T follicular helper cell (primary cell): ENCODE data around the gene PRDX2.

Experiments used
- DNase-seq: peaks from one replicate; pipeline ENCODE4 v3.0.0-alpha.2; 2020; ENCODE audit warnings: low read depth

PRDX2 gene

DNA sequence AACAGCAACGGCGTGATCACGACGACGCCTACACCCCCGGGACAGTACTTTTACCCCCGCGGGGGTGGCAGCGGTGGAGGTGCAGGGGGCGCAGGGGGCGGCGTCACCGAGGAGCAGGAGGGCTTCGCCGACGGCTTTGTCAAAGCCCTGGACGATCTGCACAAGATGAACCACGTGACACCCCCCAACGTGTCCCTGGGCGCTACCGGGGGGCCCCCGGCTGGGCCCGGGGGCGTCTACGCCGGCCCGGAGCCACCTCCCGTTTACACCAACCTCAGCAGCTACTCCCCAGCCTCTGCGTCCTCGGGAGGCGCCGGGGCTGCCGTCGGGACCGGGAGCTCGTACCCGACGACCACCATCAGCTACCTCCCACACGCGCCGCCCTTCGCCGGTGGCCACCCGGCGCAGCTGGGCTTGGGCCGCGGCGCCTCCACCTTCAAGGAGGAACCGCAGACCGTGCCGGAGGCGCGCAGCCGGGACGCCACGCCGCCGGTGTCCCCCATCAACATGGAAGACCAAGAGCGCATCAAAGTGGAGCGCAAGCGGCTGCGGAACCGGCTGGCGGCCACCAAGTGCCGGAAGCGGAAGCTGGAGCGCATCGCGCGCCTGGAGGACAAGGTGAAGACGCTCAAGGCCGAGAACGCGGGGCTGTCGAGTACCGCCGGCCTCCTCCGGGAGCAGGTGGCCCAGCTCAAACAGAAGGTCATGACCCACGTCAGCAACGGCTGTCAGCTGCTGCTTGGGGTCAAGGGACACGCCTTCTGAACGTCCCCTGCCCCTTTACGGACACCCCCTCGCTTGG lies 9.3 kb downstream of the PRDX2 start:
- DNase-seq, result no peak

DNA sequence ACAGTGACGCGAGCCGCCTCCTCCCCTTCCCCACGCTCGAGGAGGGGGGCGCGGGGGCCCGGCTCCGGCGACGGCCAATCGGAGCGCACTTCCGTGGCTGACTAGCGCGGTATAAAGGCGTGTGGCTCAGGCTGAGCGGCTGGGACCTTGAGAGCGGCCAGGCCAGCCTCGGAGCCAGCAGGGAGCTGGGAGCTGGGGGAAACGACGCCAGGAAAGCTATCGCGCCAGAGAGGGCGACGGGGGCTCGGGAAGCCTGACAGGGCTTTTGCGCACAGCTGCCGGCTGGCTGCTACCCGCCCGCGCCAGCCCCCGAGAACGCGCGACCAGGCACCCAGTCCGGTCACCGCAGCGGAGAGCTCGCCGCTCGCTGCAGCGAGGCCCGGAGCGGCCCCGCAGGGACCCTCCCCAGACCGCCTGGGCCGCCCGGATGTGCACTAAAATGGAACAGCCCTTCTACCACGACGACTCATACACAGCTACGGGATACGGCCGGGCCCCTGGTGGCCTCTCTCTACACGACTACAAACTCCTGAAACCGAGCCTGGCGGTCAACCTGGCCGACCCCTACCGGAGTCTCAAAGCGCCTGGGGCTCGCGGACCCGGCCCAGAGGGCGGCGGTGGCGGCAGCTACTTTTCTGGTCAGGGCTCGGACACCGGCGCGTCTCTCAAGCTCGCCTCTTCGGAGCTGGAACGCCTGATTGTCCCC lies 10.1 kb downstream of the PRDX2 start, which contains the start of gene JUNB:
Gene JUNB, plus strand, starts transcription at position 142 of the 706 bp plus-strand sequence. Its CDS starts 286 bp downstream, at position 428.
- DNase-seq, result peak; percentile 96

DNA sequence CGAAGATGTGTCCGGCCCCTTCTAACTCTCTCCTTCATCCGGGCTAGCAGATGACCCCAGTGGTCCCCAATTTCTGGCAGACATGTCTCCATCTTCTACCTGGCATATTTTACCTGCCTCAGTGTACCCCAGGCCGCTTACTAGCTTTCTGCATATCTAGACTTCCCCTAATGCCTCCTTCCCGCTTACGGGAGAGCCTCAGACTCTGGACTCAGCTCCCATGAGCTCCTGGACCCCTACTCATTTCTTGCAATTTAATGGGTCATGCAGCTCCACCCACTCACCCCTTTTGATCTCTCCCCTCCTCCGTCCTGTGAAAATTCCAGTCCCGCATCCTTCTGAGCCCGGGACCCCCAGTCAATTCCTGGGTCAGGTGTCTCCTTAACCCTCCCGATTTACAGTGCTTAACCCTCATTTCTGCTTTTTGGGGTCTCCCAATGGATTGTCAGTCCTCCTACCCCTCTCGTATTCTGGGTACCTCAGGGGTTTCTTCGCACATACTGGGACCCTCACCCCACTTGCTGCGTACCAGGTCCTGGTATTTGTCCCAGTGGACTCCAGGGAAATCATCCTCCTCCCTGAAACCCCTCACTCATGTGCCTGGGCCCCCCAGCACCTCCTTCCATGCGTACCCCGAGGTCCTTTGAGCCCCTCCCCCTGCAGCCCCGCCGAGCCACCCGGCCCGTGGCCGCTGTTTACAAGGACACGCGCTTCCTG lies 10.8 kb downstream of the PRDX2 start:
- DNase-seq, result no peak

DNA sequence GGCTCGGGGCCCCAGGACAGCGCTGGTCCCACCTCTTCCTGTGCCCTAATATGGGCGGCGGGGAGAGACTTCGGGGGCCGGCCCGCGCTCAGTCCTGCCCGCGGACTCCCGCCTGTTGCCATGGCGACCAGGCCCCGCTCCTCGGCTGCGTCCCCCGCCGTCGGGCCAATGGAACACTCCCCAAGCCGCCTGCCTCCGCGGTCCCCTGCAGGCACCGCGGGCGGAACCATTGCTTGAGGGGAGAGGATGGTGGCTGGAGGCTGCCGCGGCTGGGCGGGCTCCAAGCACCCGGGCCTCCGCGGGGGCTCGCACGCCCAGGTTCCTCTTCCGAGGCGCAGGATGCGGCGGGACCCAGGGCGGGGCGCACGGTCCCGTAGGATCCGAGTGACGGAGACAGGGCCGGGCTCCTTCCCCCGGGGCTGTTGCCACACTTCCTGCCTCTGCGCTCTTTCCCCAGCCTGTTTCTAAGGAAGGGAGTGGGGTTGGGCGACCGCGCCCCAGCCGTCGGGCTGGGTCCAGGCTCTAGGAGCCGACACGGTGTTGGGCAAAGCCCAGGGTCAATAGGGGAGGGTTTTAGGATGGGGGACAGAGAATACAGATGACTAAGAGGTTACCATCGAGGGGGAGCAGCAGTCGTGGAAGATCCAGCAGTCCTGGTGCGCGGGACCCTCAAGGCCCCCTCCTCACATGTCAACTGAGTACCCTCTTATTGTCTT lies 11.5 kb downstream of the PRDX2 start:
- DNase-seq, result peak; percentile 82

DNA sequence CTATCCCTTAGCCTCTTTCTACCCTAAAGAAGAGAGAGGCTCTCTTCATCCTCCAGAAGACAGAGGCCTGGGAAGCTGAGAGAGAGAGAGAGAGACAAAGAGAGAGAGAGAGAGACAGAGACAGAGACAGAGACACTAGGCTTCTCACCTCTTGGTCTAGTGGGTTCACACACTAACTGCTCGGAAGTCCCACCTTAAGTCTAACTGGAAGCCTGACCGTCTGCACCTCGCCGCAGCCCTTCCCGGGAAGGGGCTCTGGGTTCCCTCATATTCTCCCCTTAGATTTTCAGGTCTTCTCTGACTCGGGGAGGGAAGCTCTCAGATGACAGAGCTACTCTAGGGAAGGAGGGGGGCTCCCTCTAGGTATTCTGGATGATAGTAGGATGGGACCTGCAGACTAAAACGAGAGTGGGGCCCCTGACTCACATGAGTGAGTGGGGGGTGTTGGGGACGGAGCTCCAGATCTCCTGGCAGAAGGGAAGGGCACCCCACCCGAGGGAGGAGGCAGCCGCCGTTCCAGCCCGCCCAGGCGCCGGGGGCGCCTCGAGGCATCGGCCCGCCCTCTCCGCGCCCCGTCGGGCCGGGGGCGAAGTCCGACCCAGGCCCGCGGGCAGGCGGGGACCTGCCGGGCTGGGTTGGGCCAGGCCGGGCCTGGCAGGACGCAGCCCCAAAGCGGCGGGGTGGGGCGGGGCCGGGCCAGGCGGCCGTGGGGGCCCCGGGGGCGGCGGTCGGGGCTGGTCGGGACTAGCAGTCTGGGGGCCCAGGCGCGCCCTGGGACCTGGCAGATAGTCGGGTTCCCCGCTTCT lies 12.3 kb downstream of the PRDX2 start:
- no peak for DNase-seq

DNA sequence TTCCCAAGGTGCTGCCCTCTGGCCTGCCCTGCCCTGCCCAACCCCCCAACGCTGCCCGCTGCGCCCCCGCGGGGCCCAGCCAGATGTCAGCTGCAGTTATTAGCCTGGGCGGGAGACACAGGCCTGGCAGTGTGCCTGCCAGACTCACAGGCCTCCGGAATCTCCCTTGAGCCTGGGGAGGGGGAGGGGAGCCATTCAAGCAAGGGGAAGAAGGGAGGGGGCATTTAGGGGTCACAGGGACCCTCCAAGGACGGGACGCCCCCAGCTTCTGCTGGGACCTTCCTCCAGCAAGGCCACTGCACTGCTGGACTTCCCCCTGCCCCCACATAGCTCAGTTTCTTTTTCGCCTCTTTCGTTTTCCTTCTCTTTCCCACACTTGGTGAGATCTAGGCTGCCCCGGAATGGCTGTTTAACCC lies 12.9 kb downstream of the PRDX2 start:
- DNase-seq, result no peak

DNA sequence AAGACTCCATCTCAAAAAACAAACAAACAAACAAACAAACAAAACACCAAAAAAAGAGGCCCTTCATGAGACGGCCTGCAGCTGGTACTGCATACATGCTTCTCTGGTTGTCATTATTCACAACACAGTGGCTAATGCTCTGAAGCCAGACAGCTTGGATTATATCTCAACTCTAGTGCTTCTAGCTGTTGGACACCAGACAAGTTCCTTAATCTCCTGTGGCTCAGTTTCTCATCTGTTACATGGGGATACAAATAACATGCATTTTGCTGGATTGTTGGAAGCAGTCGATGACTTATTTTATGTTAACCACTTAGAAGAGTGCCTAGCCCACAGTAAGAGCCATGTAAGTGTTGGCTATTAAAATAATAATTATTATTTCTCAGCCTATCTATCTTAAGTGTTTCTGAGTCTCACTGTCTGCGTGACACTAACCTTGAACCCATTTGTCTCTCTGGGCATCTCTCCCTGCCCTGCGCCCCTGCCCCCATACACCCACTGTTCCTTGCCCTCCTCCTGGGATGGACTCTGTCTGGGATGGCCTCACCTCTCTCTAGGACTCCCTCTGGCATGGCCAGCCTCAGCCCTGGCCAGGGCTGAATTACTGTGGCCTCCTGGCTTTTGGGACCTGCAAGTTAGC lies 13.4 kb downstream of the PRDX2 start:
- no peak for DNase-seq

DNA sequence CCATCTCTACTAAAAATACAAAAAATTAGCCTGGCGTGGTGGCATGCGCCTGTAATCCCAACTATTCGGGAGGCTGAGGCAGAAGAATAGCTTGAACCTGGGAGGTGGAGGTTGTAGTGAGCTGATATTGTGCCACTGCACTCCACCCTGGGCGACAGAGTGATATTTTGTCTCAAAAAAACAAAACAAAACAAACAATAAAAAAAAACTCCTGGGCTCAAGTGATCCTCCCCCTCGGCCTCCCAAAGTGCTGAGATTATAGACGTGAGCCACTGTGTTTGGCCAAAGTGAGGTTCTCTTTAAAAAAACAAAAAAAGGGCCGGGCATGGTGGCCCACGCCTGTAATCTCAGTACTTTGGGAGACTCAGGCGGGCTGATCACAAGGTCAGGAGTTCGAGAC lies 14.1 kb downstream of the PRDX2 start:
- DNase-seq, result no peak

DNA sequence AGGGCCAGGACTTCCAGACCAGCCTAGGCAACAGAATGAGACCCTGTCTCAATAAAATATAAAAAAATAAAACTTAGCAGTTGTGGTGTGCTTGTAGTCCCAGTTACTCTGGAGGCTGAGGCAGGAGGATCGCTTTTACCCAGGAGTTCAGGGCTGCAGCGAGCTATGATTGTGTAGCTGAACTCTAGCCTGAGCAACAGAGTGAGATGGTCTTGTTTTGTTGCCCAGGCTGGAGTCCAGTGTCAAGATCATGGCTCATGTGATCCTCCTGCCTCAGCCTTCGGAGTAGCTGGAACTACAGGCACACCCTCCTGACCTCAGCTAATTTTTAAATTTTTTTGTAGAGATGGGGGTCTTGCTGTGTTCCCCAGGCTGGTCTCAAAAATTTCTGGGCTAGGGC lies 14.6 kb downstream of the PRDX2 start:
- no peak for DNase-seq

DNA sequence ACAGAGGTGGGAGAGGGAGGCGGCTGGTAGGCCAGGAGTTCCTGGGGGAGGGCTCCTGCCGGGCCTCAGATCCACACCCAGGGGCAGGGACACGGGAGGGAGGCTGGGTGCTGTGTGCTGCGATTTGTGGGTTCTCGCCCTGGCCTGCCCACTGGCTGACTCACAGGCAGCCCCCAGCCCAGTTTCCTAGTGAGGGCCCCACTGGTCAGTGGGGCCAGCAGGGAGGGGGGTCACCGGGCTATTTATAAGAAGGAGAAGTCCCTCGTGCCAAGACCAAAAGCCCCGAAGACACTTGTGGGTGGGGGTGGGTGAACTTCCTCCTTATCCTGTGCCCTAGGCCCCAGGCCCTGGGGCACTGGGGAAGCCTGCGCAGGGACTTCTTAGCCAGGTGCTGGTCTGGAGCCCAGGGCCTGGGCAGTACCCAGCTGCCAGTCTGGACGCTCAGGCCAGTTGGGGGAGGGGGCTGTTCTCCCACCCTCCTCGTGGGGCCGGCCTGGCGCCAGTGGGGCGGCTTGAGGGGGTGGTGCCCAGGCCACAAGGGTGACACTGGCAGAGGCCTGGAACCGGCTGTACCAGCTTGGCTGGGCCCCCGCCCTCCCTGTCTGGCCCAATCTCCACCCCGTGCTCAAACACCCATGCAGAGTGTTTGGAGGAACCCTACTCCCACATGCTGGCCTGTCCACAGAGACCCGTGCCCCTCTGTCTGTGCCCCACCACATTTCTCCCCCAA lies 15.3 kb downstream of the PRDX2 start:
- DNase-seq, result no peak

DNA sequence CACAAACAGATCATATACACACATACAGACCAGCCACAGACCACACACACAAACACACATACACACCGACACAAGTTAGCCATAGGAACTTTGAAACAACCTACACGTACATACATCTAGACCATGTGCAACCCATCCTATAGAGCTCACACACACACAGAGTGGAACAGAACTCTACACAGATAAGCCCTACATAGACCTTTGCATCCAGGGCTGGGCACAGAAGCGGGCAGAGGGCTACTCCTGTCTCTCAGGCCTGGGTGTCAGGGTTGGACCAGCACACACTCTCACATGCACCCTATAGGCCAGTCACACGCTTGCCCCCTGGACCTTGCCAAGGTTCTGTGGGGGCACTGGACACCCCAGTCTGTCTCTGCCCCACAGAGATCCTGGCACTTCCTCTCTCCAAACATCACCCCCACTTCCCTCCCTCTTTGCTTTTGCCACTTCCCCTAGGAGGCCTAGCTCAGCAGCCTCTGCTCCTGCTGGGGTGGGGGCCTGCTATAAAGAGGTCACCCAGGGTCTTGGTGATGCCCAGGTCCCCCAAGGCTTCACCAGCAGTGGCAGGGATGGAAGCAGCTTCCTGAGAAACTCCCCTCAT lies 16.1 kb downstream of the PRDX2 start:
- DNase-seq, result no peak

DNA sequence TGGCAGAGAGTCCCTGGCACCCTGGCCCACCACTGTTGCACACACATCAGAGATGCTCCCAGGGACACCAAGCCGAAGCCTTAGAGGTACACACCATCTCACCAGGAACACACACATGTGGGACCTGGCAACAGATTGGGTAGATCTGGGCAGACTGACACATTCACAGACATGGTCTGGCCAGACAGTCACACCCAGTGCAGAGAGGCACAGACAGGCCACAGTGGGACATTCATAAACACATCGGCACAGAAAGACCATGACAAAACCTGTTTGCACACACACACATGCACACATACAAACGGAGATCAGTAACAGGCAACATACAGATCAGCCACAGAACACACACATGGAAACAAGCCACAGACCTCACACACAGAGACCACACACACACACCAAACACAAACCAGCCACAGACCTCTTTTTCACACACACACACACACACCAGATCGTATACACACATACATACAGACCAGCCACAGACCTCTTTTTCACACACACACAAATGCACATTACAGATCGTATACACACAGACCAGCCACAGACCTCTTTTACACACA lies 16.6 kb downstream of the PRDX2 start:
- DNase-seq, result no peak

DNA sequence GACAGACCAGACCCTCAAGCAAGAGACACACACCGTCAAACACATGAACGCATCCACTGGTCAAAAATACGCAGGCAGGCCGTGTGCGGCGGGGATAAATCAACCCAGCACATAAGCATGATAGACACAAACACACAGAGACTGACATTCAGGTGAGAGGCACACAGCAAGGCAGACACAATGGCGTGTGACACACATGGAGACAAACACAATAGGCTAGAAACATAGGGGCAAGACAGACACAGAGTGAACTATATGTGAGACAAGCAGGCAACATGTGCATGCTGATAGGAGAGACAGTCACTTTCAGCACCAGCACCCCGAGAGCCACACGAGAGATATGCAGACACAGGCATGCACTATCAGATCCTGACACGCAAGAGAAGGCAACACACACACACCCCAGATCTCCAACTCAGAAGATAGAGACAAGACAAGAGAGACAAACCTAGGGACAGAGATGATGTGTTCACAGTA lies 17.2 kb downstream of the PRDX2 start:
- DNase-seq, result no peak

DNA sequence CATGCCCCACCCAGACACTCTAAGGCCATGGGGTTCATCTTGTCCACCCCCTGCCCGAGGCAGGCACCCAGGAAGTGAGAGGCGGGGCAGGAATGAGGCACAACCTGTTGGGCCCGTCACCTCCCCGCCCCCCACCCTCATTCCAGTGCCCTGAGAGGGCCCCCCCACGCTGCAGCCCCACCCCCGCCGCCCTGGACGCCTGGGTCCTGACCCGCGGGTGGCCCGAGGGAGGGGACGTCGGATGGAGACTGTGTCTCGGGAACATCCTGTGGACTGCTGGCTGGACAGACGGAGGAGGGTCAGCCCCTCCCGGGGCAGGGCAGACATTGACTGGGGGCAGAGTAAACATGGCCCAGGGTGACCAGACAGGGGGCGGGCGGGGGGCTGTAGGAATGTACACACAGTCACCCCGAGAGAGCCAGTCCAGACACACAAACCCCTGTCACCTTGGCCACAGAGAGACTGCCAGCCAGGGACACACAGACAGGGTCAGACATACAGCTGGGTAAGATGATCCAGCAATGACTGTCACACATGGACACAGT lies 17.7 kb downstream of the PRDX2 start:
- DNase-seq, result no peak

DNA sequence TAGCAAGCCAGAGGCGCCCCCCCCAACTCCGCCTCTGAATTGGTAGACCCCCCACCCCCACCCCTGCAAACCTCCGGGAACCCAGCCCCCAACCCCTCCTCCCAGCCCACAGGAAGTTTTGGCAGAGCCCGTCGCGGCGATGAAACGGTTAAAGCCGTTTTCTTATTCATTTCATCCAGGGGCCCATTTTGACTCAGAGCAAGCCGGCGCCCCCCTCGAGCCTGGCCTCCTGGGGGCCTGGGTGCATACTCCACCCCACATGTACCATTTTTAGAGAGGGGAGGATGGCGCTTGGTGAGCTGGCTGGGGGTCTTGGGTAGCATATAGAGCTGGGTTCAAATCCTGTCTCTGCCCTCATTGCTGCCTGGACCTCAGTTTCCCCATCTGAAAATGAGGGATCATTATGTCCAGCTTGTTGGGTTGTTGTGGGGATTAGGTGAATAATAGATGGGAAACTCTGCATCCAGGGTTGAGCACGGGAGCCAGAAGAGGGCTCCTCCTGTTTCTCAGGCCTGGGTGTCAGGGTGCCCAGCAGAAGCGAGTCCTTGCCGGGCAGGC lies 18.2 kb downstream of the PRDX2 start:
- DNase-seq, result no peak

DNA sequence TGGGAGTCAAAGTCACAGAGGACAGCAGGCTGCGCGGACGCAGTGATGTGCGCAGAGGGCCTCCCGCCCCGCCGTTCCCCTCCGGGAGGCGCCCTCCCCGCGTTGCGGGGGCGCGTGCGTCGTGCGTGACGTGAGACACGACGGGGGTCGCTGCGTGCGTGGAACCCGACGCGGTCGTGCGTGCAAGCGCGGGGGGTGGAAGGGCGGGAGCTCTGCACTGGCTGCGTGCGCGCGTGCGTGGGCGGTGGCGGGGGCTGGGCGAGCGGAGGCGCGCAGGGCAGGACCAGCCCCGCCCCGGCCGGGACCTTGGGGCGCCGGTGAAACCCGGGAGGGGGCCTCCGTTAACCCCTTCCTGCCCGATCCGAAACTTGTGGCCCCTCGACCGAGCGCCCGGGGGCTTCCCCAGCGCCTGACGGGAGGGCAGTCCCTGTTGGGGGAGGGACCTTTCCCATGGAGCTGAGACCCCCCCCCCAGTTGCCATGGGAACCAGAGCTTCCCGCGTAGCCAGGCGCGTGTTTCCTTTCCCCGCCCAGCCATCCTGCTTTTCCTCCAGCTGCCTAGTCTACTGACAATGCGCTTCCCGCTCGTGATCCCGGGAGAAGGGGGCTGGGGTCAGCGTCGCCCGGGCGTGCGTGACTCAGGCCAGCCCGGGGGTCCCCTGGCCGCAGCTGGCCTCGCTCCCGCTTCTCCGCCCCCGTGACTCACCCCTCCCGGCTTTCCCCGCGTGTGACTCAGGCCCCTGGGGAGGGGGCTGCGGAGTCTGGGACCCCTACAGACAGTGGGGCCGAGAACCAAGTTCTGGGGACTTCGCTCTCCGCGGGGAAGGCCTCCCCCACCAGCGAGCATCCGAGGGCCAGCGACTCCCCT lies 18.9 kb downstream of the PRDX2 start:
- DNase-seq, result peak; percentile 97

DNA sequence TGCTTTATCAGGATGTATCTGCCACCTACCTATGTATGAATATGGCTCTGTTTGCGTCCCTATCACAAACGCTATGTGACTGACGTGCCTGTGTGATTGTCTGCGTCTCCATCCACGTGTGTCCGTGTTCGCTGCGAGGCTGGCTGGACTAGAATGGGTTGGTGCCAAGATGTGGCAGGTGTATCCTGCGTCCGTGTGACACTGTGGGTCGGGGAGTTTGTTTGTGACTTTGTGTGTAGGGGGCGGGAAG lies 19.5 kb downstream of the PRDX2 start:
- DNase-seq, result no peak
